COLO668 (cell line): ENCODE measurements around the gene DCAF8L1.
"Not testable (repeated sequence)": the region's sequence is repeated elsewhere in the genome, so short reads cannot be mapped to it uniquely, and the experiment has no call there.

ENCODE experiments used
- DNase-seq: peaks from one replicate; lab custom pipeline; 2025; ENCODE audit not compliant: unreplicated experiment; lab: John Stamatoyannopoulos, UW

Gene DCAF8L1

DNA sequence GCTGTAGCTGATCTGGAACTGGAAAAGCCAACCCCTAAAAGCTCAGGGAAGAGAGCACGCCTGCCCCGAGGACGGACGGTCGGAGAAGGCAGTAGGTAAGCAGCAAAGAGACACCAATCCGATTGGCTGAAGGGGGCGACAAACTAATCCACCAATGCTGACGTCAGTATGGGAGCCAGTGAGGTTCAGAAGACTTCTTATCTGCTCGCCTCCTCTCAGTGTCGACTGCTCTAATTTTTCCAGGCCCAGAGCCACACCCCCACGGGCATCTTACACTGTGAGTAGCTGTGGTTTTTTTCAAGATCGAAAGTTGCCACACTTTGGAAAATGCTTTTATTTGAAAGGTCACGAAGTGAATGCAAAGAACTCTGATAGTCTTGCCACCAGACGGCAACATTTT is at the start of gene DCAF8L1:
TSS of gene DCAF8L1 (minus strand) at position 101 of the 400 bp plus-strand sequence. CDS start 115 bp downstream, outside the sequence.
- DNase-seq = no peak

GRCh38 chrX:28022371-28022770 is 41.1 kb upstream of the DCAF8L1 start:
- DNase-seq = no peak

- DNase-seq = no peak
Observed at GRCh38 chrX:28016823-28017222, 35.6 kb upstream of the DCAF8L1 start.

DNA sequence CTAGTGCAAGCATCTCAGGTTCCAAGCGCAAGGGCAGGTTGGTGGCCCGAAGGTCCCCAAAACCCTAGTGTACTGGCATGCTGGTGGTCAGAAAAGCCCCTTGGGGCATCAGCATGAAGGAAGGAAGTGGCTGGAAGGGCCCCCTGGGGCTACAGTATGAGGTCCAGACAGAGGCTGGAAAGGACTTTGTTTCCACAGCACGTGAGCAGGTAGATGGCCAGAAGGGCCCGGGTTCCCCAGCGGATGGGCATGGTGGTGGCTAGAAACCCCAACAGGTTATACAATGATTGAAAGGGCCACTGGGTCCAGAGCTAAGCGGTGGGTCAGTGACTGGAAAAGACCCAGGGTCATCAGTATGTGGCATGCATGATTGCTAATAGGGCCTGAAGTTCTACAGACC is 34.7 kb upstream of the DCAF8L1 start:
- DNase-seq = no peak

- DNase-seq = no peak
Observed at GRCh38 chrX:28010875-28011274, 29.6 kb upstream of the DCAF8L1 start.

DNA sequence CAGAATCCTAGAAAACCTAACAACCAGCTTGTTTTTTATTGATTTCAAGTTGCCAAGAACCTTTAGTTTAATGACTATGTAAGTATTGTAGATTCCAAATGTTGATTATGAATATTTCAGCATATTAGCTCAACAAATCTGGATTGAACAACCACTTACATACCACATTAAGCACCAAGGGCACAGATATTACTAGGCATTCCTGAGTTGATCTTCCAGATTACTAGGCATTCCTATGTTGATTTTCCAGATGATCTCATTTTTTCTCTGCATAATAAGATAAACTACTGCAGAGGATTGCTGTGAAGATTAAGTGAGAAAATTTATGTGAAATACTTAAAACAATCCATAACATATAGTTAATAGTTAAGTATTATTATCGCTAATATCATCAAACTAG is 17.4 kb upstream of the DCAF8L1 start:
- DNase-seq = no peak

DNA sequence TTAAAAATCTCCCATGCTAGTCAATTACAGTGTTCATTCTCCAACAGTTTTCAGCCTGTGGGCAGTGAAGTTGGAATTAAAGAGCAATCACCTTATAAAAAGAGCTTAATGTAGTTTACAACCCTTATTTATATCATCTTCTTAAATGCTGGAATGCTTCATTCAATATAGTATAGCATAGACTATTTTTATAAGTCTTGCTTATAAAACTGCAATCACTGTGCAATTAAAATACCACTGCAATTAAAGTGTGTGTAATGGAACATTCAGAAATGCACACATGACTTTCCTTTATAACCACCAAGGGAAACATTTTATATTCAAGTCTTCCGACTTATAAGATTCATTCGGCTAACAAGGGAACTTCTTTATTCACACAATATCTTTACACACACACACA is 16.4 kb upstream of the DCAF8L1 start:
- DNase-seq = no peak

GRCh38 chrX:27996132-27996531 is 14.9 kb upstream of the DCAF8L1 start:
- DNase-seq = no peak

DNA sequence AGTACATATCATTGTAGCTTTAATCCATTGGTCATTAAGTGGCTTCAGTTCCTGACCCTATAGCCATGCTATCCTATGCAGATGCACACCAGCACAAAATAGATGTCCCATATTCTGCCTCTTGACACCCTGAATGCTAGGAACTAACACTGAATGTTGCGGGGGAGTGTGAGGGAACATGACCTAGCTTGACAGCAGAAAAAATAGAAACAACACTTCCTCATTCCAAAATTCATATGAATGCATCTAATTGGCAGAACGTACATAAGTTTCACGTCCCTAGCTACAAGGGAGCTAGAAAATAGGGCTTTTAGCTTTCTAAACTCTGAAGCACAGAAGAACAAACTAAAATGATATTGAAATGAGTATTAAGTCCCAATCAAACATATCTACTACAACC is 14.4 kb upstream of the DCAF8L1 start:
- DNase-seq = no peak

- no peak for DNase-seq
Observed at GRCh38 chrX:27987862-27988646, 6.8 kb upstream of the DCAF8L1 start.

- DNase-seq = not testable (repeated sequence)
Observed at GRCh38 chrX:27976934-27977333, 4.3 kb downstream of the DCAF8L1 start.

- DNase-seq = no peak
Observed at GRCh38 chrX:27976284-27976683, 5.0 kb downstream of the DCAF8L1 start.

DNA sequence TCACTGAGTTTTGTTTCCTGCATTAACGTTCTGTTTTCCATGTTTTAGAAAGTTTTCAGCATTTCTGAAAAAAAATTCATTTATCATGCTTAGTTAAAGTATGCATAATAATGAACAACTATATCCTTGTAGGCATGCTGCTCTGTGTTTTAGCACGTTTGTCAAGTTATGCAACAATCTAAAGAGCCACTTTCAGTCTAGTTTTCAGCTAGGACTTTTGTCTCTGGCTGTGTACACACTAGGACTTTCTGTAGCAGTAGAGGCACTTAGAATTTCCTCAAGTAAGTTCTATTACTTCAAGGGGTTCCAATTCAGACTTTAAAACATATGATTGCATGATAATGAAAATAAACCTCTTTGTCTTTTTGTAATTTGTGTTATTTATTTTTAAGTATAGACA is 12.4 kb downstream of the DCAF8L1 start:
- no peak for DNase-seq

GRCh38 chrX:27968352-27968751 is 12.9 kb downstream of the DCAF8L1 start:
- DNase-seq = no peak

DNA sequence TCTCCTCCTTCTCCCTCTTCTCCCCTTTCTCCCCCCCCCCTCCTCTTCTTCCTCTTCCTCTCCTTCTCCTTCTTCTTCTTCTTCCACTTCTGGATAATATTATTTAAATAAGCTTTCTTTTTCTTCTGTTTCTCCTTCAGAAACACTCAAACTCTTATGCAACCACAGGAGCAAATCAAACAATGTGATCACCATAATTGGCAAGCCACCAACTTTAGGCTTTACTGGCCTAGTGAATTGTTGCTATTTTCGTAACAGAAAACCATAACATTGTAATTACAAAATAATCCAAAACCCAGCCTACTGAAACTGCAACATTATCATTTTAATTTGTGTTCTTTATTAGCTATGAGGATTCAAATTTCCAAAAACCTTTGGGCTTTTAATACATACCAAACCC is 14.3 kb downstream of the DCAF8L1 start:
- DNase-seq = no peak

DNA sequence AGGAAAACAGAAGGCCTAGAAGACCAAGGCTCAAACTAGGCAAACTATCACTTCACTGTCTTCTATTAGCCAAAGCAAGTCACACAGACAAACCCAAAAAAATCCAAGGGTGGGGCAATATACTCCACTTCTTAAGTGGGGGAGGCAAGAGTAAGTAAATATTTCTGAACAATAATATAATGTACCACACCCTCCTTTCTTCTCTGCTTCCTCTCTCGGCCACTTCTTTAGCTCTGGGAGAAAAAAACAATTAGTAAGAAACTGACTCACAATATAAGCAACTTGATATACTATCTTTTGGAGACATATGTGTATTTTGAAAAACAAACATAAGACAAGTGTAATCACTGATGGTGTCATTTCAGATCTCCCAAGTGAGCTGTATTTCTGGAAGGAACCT is 14.8 kb downstream of the DCAF8L1 start:
- no peak for DNase-seq

- DNase-seq = not testable (repeated sequence)
Observed at GRCh38 chrX:27965348-27965747, 15.9 kb downstream of the DCAF8L1 start.

- no peak for DNase-seq
Observed at GRCh38 chrX:27964432-27964831, 16.8 kb downstream of the DCAF8L1 start.

DNA sequence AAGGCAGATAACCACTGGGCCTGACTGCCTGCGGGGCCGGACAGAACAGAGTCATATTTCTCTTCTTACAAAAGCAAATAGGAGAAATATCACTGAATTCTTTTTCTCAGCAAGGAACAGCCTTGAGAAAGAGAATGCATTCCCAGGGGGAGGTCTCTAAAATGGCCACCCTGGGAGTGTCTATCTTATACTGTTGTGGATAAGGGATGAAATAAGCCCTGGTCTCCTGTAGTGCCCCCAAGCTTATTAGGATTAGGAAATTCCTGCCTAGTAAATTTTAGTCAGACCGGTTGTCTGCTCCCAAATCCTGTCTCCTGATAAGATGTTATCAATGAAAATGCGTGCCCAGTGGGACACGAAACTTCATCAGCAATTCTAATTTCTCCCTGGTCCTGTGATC is 20.8 kb downstream of the DCAF8L1 start:
- not testable (repeated sequence) for DNase-seq

DNA sequence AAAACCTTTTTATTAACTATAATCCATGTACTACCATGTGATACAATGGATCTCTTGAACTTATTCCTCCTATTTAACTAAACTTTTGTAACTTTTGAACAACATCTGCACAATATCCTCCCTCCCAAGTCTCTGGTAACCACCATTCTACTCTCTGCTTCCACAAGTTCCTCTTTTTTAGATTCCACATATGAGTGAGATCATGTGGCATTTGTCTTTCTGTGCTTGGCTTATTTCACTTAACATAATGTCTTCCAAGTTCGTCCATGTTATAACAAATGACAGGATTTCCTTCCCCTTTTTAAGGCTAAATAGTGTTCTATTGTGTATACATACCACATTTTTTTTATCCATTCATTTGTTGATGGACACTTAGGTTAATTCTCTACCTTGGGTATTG is 28.1 kb downstream of the DCAF8L1 start:
- no peak for DNase-seq

DNA sequence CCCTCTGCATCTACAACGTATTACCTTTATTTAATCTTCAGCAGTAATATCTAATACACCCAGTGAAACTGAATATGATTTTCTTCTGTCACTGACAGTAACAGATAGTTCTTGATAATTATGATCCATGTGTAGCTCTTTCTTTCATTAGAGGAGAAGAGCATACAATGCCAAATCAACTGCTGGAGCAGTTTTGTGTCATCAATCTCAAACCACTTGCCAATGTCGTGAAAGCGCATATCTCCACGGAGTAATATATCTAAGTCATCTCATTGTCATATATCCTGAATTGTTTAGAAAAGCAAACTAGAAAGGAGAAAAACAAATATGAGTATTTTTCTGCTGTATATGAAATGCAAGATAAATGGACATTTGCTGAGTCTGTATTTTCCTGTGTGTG is 47.9 kb downstream of the DCAF8L1 start:
- no peak for DNase-seq
